OCI-M1 (cell line): ENCODE results near the gene AKIRIN1.
"Not testable (repeated sequence)": the region's sequence is repeated elsewhere in the genome, so short reads cannot be mapped to it uniquely, and the experiment has no call there.

Experiments
- DNase-seq: peaks from one replicate; lab custom pipeline; 2025; lab: John Stamatoyannopoulos, UW

The AKIRIN1 gene

GRCh38 chr1:39046613-39047210, 55.6 kb downstream of the AKIRIN1 start:
- DNase-seq: no peak

GRCh38 chr1:39047374-39048229, 56.5 kb downstream of the AKIRIN1 start:
- peak; percentile 33 for DNase-seq

- DNase-seq: no peak
Observed at GRCh38 chr1:39048745-39049370, 57.8 kb downstream of the AKIRIN1 start.

- no peak for DNase-seq
Observed at GRCh38 chr1:39050001-39050400, 58.9 kb downstream of the AKIRIN1 start.

- not testable (repeated sequence) for DNase-seq
Observed at GRCh38 chr1:39051193-39051850, 60.2 kb downstream of the AKIRIN1 start.

GRCh38 chr1:39051956-39052355, 60.9 kb downstream of the AKIRIN1 start:
- no peak for DNase-seq

GRCh38 chr1:39055213-39055710, 64.2 kb downstream of the AKIRIN1 start:
- DNase-seq: not testable (repeated sequence)
